Measurements from ENCODE around the gene ANKRD60. TPM values are rescaled to one million over a fixed set of nuclear protein-coding genes. Genes with fewer than 3 reads are reported as not detected.

The ANKRD60 gene
- total RNA-seq, 1 experiment from 2014 or later = not detected

DNA sequence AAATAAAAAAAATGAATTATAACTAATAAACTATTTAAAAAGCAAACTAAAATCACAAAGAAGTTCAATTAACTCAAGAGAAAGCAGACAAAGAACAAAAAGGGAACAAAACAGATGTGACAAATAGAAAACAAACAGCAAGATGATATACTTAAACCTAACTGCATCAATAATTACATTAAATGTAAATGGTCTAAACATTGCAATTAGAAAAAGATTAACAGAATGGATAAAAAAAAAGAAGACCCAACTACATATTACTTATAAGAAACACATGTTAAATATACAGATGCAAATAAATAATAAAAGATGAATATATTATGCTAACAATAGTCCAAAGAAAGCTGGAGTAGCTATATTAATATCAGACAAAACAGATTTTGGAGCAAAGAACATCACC lies 45.9 kb upstream of the ANKRD60 start:
- DNase-seq (ENCODE audit: low spot score) = no peak
- no peak overlapping the region for H3K27ac ChIP-seq (ENCODE audit: low read depth, low read length, poor library complexity, severe bottlenecking)
- no TSS peak for BruUV-seq (replicated peaks)
- intact Hi-C loops (cut with micrococcal nuclease; ENCODE audit: unreplicated experiment) = no loop called here
- no peaks in the 10 kb centered on the region for H3K27me3 ChIP-seq (replicated peaks; ENCODE audit: insufficient read depth, low read depth, low read length, poor library complexity)
- H3K36me3 ChIP-seq (ENCODE audit: insufficient read depth, low read length, poor library complexity, severe bottlenecking) = peaks cover 4% of the 10 kb centered on the region
- H3K4me1 ChIP-seq (ENCODE audit: insufficient read depth, low read length, poor library complexity, severe bottlenecking) = peaks cover 12% of the 10 kb centered on the region
- no peak overlapping the region for H3K4me3 ChIP-seq (ENCODE audit: low read depth, low read length, poor library complexity, severe bottlenecking)
- POLR2A ChIA-PET (ENCODE audit: low non-redundant PET) = no interaction called here
- peaks cover 4% of the 10 kb centered on the region for H3K9me3 ChIP-seq (ENCODE audit: low read depth, low read length, poor library complexity, severe bottlenecking)
- CTCF ChIA-PET = no interaction called here
- TF ChIP-seq, protein P1, sequence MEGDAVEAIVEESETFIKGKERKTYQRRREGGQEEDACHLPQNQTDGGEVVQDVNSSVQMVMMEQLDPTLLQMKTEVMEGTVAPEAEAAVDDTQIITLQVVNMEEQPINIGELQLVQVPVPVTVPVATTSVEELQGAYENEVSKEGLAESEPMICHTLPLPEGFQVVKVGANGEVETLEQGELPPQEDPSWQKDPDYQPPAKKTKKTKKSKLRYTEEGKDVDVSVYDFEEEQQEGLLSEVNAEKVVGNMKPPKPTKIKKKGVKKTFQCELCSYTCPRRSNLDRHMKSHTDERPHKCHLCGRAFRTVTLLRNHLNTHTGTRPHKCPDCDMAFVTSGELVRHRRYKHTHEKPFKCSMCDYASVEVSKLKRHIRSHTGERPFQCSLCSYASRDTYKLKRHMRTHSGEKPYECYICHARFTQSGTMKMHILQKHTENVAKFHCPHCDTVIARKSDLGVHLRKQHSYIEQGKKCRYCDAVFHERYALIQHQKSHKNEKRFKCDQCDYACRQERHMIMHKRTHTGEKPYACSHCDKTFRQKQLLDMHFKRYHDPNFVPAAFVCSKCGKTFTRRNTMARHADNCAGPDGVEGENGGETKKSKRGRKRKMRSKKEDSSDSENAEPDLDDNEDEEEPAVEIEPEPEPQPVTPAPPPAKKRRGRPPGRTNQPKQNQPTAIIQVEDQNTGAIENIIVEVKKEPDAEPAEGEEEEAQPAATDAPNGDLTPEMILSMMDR (conservative IDR thresholded peaks at IDR 0.05; ENCODE audit: low read depth, low read length) = no peak
- no peak for TF ChIP-seq EZH2 (IDR thresholded peaks at IDR 0.05; ENCODE audit: borderline replicate concordance, low read depth, low read length, poor library complexity, severe bottlenecking)

DNA sequence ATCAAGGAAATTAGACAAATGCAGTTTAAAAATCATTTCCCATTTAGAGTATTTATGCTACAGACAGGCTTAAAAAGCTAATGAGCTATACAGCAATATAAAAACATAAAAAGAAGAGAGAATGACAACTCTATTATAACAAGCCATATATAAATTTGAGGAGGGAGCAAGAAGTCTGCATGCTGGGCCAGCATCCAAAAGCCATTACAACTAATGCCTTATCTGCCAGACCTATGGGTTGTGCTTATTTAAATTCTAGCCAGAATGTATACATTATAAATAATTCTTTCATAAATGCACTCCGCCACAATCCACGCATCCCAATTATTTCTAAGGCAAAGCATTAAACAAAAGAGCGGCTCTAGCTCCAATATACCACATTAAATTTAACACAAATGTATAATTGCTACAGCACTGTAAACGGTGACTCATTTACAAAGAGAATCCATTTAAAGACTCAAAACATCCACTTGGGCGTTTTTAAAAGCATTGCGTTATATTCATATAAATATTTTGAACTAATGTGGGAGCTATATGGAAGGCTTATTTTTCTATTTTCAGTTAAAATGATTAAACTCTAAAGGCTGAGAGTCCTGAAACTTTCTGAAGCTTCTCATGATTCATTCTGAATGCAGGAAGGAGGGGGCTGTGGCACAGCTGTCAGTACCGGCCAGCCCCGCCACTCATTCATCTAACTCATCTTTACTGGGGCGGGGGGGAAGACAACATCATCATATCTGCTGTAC lies 43.3 kb upstream of the ANKRD60 start:
- CTCF ChIA-PET = no interaction called here
- Histone ChIP-seq H3K27ac (ENCODE audit: low read depth, low read length, poor library complexity, severe bottlenecking) (peak overlapping the region; percentile 10), H3K36me3 (ENCODE audit: insufficient read depth, low read length, poor library complexity, severe bottlenecking) (peaks cover 7% of the 10 kb centered on the region), H3K4me3 (ENCODE audit: low read depth, low read length, poor library complexity, severe bottlenecking) (no peak overlapping the region), H3K27me3 (replicated peaks; ENCODE audit: insufficient read depth, low read depth, low read length, poor library complexity) (no peaks in the 10 kb centered on the region), H3K9me3 (ENCODE audit: low read depth, low read length, poor library complexity, severe bottlenecking) (peaks cover 4% of the 10 kb centered on the region), H3K4me1 (ENCODE audit: insufficient read depth, low read length, poor library complexity, severe bottlenecking) (peaks cover 12% of the 10 kb centered on the region)
- intact Hi-C loops (cut with micrococcal nuclease; ENCODE audit: unreplicated experiment) = no loop called here
- TF ChIP-seq EZH2 (IDR thresholded peaks at IDR 0.05; ENCODE audit: borderline replicate concordance, low read depth, low read length, poor library complexity, severe bottlenecking) = no peak
- TF ChIP-seq, protein P1 (conservative IDR thresholded peaks at IDR 0.05; ENCODE audit: low read depth, low read length) = no peak
- POLR2A ChIA-PET (ENCODE audit: low non-redundant PET) = interaction anchor here (0.6 kb wide), 1 partner anchor 11 kb away, joined by 3 read pairs; no protein-coding TSS in a partner anchor
- no TSS peak for BruUV-seq (replicated peaks)
- DNase-seq (ENCODE audit: low spot score) = peak; percentile 36

- H3K27me3 ChIP-seq (replicated peaks; ENCODE audit: insufficient read depth, low read depth, low read length, poor library complexity) = no peaks in the 10 kb centered on the region
- no peaks in the 10 kb centered on the region for H3K9me3 ChIP-seq (ENCODE audit: low read depth, low read length, poor library complexity, severe bottlenecking)
- TF ChIP-seq, protein P1 (conservative IDR thresholded peaks at IDR 0.05; ENCODE audit: low read depth, low read length) = no peak
- TF ChIP-seq EZH2 (IDR thresholded peaks at IDR 0.05; ENCODE audit: borderline replicate concordance, low read depth, low read length, poor library complexity, severe bottlenecking) = no peak
- ChIA-PET POLR2A (ENCODE audit: low non-redundant PET) (no interaction called here), CTCF (no interaction called here)
- no peak overlapping the region for H3K4me3 ChIP-seq (ENCODE audit: low read depth, low read length, poor library complexity, severe bottlenecking)
- intact Hi-C loops (cut with micrococcal nuclease; ENCODE audit: unreplicated experiment) = no loop called here
- H3K4me1 ChIP-seq (ENCODE audit: insufficient read depth, low read length, poor library complexity, severe bottlenecking) = peaks cover 12% of the 10 kb centered on the region
- H3K36me3 ChIP-seq (ENCODE audit: insufficient read depth, low read length, poor library complexity, severe bottlenecking) = peaks cover 7% of the 10 kb centered on the region
- no TSS peak for BruUV-seq (replicated peaks)
- DNase-seq (ENCODE audit: low spot score) = no peak
- H3K27ac ChIP-seq (ENCODE audit: low read depth, low read length, poor library complexity, severe bottlenecking) = no peak overlapping the region
Observed at GRCh38 chr20:58268936-58269619, 40.6 kb upstream of the ANKRD60 start.

Measured in A673 (cell line).